Activated T-cell treated with anti-CD3 and anti-CD28 coated beads, Interleukin-2, amount 50 U/mL, for 4 hours (primary cell): ENCODE measurements around the gene UBE2L5. TPM values are rescaled to one million over a fixed set of nuclear protein-coding genes. Genes with fewer than 3 reads are reported as not detected.
A peak's percentile ranks its signal among the peaks of the same experiment; 100 is the strongest.

Experiments
- ATAC-seq, 2 donors: fragments of 200-7000 bp; cut with Tn5 transposase; one replicate each; pipeline ENCODE4 v1.10.0; 2021
- DNase-seq: peaks from one replicate; pipeline ENCODE4 v3.0.0-alpha.2; 2020
- H3K27me3 Mint-ChIP-seq: one replicate; pipeline ENCODE4 v1.8.0; 2021; ENCODE audit warnings: low read depth, mixed read lengths
- H3K36me3 Mint-ChIP-seq: one replicate; pipeline ENCODE4 v1.8.0; 2022; ENCODE audit warnings: mixed read lengths; ENCODE audit not compliant: insufficient read depth
- H3K4me1 Mint-ChIP-seq: one replicate; pipeline ENCODE4 v1.8.0; 2021; ENCODE audit warnings: low read depth, mixed read lengths
- H3K4me3 Mint-ChIP-seq: one replicate; pipeline ENCODE4 v1.8.0; 2021; ENCODE audit warnings: mild to moderate bottlenecking, moderate library complexity, mixed read lengths
- H3K9me3 Mint-ChIP-seq: one replicate; pipeline ENCODE4 v1.8.0; 2021; ENCODE audit warnings: mixed read lengths
- total RNA-seq, 3 donors: library from RNA; stranded (reverse); gene quantifications; one replicate each; pipeline ENCODE4 v1.2.1, GENCODE V29; 2021

Gene UBE2L5
- total RNA-seq, 3 donors from 2014 or later, result not detected

- H3K36me3 Mint-ChIP-seq, result no peaks in the 10 kb centered on the region
- H3K27me3 Mint-ChIP-seq, result no peaks in the 10 kb centered on the region
- ATAC-seq (peak; percentile 54 to 55), DNase-seq (peak; percentile 51)
- H3K9me3 Mint-ChIP-seq, result no peaks in the 10 kb centered on the region
- H3K4me3 Mint-ChIP-seq, result peak overlapping the region; percentile 85
- peaks cover 36% of the 10 kb centered on the region for H3K4me1 Mint-ChIP-seq
Measured at GRCh38 chr13:30395192-30396158, 26.8 kb upstream of the UBE2L5 start.

- H3K36me3 Mint-ChIP-seq, result no peaks in the 10 kb centered on the region
- ATAC-seq (peak; percentile 54 to 59), DNase-seq (no peak)
- no peak overlapping the region for H3K4me3 Mint-ChIP-seq
- peaks cover 36% of the 10 kb centered on the region for H3K4me1 Mint-ChIP-seq
- H3K9me3 Mint-ChIP-seq, result no peaks in the 10 kb centered on the region
- H3K27me3 Mint-ChIP-seq, result no peaks in the 10 kb centered on the region
Measured at GRCh38 chr13:30396434-30397075, 25.7 kb upstream of the UBE2L5 start.

GRCh38 chr13:30398601-30399072 lies 23.7 kb upstream of the UBE2L5 start:
- Mint-ChIP-seq H3K4me1 (peaks cover 28% of the 10 kb centered on the region), H3K4me3 (no peak overlapping the region)

GRCh38 chr13:30400376-30400775 lies 21.9 kb upstream of the UBE2L5 start:
- Mint-ChIP-seq H3K36me3 (no peaks in the 10 kb centered on the region), H3K9me3 (no peaks in the 10 kb centered on the region), H3K4me1 (peaks cover 15% of the 10 kb centered on the region), H3K27me3 (no peaks in the 10 kb centered on the region), H3K4me3 (no peak overlapping the region)
- DNase-seq, result no peak
- no peak for ATAC-seq

More at GRCh38 chr13:30398601-30399072, 23.7 kb upstream of the UBE2L5 start:
- Mint-ChIP-seq H3K9me3 (no peaks in the 10 kb centered on the region), H3K36me3 (no peaks in the 10 kb centered on the region), H3K27me3 (no peaks in the 10 kb centered on the region)
- ATAC-seq, result no peak
- DNase-seq, result no peak

GRCh38 chr13:30401347-30401746 lies 20.9 kb upstream of the UBE2L5 start:
- ATAC-seq, result no peak
- Mint-ChIP-seq H3K27me3 (no peaks in the 10 kb centered on the region), H3K36me3 (no peaks in the 10 kb centered on the region), H3K4me1 (peaks cover 7% of the 10 kb centered on the region), H3K9me3 (no peaks in the 10 kb centered on the region), H3K4me3 (no peak overlapping the region)
- DNase-seq, result no peak

- Mint-ChIP-seq H3K9me3 (no peaks in the 10 kb centered on the region), H3K4me1 (peaks cover 12% of the 10 kb centered on the region), H3K4me3 (no peak overlapping the region), H3K27me3 (no peaks in the 10 kb centered on the region), H3K36me3 (no peaks in the 10 kb centered on the region)
- no peak for ATAC-seq
- no peak for DNase-seq
Measured at GRCh38 chr13:30403456-30403855, 18.8 kb upstream of the UBE2L5 start.

GRCh38 chr13:30404207-30404606 lies 18.1 kb upstream of the UBE2L5 start:
- no peaks in the 10 kb centered on the region for H3K27me3 Mint-ChIP-seq
- DNase-seq, result no peak
- no peaks in the 10 kb centered on the region for H3K9me3 Mint-ChIP-seq
- H3K4me3 Mint-ChIP-seq, result no peak overlapping the region
- no peak for ATAC-seq
- peaks cover 18% of the 10 kb centered on the region for H3K4me1 Mint-ChIP-seq
- no peaks in the 10 kb centered on the region for H3K36me3 Mint-ChIP-seq

- ATAC-seq (no peak), DNase-seq (no peak)
- no peaks in the 10 kb centered on the region for H3K36me3 Mint-ChIP-seq
- H3K4me1 Mint-ChIP-seq, result peaks cover 24% of the 10 kb centered on the region
- no peaks in the 10 kb centered on the region for H3K27me3 Mint-ChIP-seq
- no peak overlapping the region for H3K4me3 Mint-ChIP-seq
- no peaks in the 10 kb centered on the region for H3K9me3 Mint-ChIP-seq
Measured at GRCh38 chr13:30406779-30407416, 15.4 kb upstream of the UBE2L5 start.

- Mint-ChIP-seq H3K4me1 (peaks cover 28% of the 10 kb centered on the region), H3K4me3 (peak overlapping the region; percentile 16), H3K27me3 (no peaks in the 10 kb centered on the region), H3K9me3 (no peaks in the 10 kb centered on the region), H3K36me3 (no peaks in the 10 kb centered on the region)
- ATAC-seq (peak; percentile 98), DNase-seq (peak; percentile 92)
Measured at GRCh38 chr13:30408319-30409101, 13.8 kb upstream of the UBE2L5 start.

GRCh38 chr13:30409886-30410704 lies 12.2 kb upstream of the UBE2L5 start:
- Mint-ChIP-seq H3K4me1 (peaks cover 28% of the 10 kb centered on the region), H3K9me3 (no peaks in the 10 kb centered on the region), H3K27me3 (no peaks in the 10 kb centered on the region), H3K36me3 (no peaks in the 10 kb centered on the region), H3K4me3 (no peak overlapping the region)
- DNase-seq (no peak), ATAC-seq (no peak)

GRCh38 chr13:30410705-30411125 lies 11.6 kb upstream of the UBE2L5 start:
- H3K9me3 Mint-ChIP-seq, result no peaks in the 10 kb centered on the region
- ATAC-seq (no peak), DNase-seq (no peak)
- no peaks in the 10 kb centered on the region for H3K27me3 Mint-ChIP-seq
- no peaks in the 10 kb centered on the region for H3K36me3 Mint-ChIP-seq
- peaks cover 34% of the 10 kb centered on the region for H3K4me1 Mint-ChIP-seq
- H3K4me3 Mint-ChIP-seq, result no peak overlapping the region

GRCh38 chr13:30412346-30412745 lies 9.9 kb upstream of the UBE2L5 start:
- H3K9me3 Mint-ChIP-seq, result no peaks in the 10 kb centered on the region
- no peak overlapping the region for H3K4me3 Mint-ChIP-seq
- DNase-seq, result no peak
- H3K4me1 Mint-ChIP-seq, result peaks cover 33% of the 10 kb centered on the region
- no peaks in the 10 kb centered on the region for H3K27me3 Mint-ChIP-seq
- ATAC-seq, result no peak
- no peaks in the 10 kb centered on the region for H3K36me3 Mint-ChIP-seq

GRCh38 chr13:30413842-30414241 lies 8.5 kb upstream of the UBE2L5 start:
- H3K4me3 Mint-ChIP-seq, result no peak overlapping the region
- no peaks in the 10 kb centered on the region for H3K9me3 Mint-ChIP-seq
- no peak for ATAC-seq

More at GRCh38 chr13:30413842-30414241, 8.5 kb upstream of the UBE2L5 start:
- H3K4me1 Mint-ChIP-seq, result peaks cover 24% of the 10 kb centered on the region
- no peaks in the 10 kb centered on the region for H3K27me3 Mint-ChIP-seq
- no peak for DNase-seq
- H3K36me3 Mint-ChIP-seq, result no peaks in the 10 kb centered on the region
